GM23248 (cell line): Measurements from ENCODE around the gene UFD1.

Experiments
- EZH2 ChIP-seq: fragments of 200-600 bp; sonication (generic); IDR thresholded peaks from 2 replicates; pipeline ENCODE4 v1.6.1; 2018; ENCODE audit warnings: antibody characterized with exemption, mild to moderate bottlenecking; ENCODE audit not compliant: insufficient read depth, poor library complexity, severe bottlenecking
- EZH2phosphoT487 ChIP-seq: fragments of 200-600 bp; sonication (generic); IDR thresholded peaks from 2 replicates; pipeline ENCODE4 v1.6.1; 2018; ENCODE audit warnings: antibody characterized with exemption, moderate library complexity, mild to moderate bottlenecking, low read depth; ENCODE audit not compliant: insufficient read depth

DNA sequence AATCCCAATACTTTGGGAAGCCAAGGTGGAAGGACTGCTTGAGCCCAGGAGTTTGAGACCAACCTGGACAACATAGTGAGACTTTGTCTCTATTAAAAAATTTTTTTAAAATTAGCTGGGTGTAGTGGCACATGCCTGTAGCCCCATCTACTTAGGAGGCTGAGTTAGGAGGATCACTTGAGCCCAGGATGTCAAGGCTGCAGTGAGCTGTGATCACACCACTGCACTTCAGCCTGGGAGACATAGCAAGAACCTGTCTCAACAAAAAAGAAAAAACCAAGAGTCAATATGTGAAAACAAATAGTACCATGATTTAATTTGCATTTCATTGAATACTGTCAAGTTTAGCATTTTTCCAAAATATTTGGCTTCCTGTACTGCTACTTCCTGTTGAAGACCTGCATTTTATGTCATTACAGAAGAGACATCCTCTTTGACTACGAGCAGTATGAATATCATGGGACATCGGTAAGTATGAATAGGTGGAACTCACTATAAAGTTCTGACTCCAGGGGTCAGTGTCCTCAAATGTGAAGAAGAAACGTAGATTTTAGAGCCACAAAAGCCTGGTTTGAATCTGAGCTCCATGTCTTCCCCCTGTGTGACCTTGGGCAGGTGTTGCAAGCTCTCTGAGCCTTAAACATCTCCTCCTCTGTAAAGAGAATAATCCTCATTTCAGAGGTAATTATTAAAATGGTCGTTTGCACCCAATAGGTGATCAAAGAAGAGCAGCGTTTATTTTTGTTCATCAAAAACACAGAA, 16.8 kb upstream of the UFD1 start:
- no peak for TF ChIP-seq EZH2
- no peak for TF ChIP-seq EZH2phosphoT487
